GM18508 (cell line): ENCODE data around the gene HYI.
"Not testable (repeated sequence)": the region's sequence is repeated elsewhere in the genome, so short reads cannot be mapped to it uniquely, and the experiment has no call there.

ENCODE experiments used
- ATAC-seq: cut with Tn5 transposase; IDR thresholded peaks from one replicate; pipeline ENCODE4 v1.9.1; 2021; ENCODE audit warnings: moderate number of reproducible peaks; ENCODE audit not compliant: insufficient read depth, unreplicated experiment

HYI gene

DNA sequence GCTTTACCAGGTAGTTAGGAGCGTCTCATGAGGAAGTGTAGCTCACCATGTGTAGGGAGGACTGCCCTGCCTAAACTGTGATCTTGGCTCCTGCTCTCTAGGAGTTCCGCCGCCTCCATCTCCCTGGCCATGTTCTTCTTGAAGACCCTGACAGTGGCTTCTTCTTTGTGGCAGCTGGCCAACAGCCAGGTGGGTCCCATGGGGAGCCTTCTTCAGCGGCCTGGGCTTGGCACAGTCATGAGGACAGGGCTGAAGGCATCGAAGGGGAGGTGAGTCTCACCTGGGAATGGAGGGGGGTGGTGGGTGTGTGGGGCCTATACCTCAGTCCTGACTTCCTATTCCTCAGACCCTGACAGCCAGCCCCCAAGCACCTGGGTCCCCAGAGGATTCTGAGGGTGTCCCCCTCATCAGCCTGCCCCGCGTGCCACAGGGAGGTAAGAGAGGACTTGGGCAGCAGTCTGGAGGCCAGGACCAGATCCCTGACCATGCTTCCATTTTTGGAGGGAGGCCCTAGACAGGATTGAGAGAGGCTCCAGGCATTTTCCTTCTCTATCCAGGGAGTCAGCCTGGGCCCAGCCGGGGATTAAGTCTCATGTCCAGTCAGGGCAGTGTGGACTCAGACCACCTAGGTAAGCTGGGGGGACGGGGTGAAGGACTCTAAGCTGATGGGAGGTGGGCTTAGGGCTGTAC lies 21.4 kb downstream of the HYI start:
- no peak for ATAC-seq

DNA sequence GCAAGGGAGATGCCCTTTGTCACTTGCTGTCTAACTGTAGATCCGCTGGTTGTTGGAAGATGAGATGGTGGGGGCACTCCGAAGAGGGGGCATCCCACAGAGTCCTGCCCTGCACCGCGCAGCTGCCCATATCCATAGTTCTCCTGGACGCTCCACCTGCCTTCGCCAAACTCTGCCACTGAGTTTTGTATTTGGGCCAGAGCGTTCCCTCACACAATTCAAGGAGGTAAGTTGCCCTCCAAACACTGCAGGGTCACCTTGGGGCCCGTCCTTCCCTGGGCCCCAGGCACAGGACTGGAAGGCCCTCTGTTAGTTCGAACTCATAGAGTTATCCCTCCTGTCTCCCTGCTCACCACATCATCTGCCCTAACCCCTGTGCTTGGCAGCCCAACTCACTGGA lies 22.1 kb downstream of the HYI start:
- ATAC-seq: no peak

DNA sequence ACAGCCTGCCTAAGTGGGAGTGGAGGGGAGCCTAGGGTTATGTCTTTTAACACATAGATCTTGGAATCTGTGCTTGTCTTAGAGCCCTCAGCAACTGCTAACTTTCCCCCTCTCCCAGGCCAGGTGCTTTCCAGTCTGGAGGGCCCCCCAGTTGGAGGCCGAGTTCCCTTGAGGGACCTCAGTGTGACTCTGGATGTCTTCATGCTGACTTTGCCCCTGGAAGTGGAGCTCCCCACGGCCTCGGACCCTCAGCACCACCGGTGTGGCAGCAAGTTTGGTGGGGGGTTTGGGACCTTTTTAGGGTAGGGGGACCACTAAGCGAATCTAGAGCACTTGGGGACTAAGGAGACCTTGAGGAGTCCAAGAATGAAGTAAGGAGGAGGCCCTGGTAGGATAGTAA lies 22.9 kb downstream of the HYI start:
- ATAC-seq: no peak

DNA sequence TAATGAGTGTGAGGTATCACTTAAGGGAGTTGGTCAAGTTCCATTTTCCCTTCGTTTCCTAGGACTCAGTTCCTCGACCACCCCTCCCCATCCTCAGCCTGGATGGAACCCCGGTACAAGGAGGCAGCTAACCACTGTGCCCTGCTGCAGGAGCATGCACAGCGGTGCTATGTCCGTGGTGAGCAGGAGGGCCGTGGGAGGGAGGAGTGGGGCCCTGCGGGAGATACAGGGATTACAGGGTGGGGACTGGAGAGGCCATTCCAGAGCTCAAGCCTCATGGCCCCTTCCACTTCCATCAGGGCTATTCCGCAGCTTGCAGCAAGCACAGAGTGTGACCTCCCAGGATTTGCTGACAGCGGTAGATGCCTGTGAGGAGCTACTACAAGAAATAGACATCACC lies 25.8 kb downstream of the HYI start:
- ATAC-seq: no peak

DNA sequence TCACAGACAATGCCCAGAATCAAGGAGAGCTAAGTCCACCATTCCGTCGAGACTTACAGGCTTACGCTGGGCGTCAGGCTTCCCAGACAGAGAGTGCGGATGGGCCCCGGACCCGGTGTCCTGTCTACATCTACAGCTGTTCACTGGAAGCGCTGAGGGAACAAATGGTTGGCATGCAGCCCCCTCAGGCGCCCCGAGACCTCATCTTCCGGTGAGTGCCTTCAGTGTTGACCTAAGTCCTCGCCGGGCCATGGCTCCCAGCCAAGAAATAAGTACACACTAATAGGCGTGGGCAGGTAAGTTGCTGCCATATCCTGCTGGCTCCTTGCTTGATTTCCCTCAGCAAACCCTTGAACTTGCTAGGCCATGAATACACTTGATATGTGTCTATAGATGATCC lies 26.2 kb downstream of the HYI start:
- ATAC-seq: no peak

DNA sequence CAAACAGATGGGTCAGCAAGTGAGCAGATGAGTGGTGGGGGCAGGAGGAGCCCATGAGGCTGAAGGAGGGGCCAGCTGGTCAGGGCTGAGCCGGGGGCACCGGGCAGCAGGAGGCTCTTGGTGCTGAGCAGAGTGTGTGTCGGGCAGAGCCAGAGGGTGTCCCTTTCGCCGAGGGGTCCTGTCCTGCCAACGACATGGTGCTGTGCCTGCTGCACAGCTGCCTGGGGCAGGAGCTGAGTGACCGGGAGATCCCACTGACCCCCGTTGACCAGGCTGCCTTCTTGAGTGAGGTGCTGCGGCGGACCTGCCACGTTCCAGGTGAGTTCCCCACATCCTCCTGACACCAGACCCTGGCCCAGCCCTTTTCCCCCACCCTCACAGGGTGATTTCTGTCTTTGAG lies 27.5 kb downstream of the HYI start:
- no peak for ATAC-seq

DNA sequence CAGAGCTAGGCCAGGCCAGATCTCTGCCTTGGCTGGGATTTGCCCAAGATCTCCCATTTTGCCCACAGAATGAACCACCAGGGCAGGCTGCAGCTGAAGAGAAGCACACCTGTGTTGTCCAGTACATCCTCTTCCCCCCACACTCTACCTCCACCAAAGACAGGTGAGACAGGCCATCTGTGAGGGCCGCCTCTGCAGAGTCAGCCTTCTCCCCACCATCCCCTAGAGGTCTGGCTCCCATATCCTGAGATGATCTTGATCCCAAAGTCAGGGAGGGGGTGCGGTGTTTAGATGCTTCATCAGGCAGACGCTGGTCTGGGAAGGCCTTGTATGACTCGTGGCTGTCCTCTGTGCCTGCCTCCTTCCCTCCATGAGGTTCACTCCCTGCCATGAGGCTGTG lies 28.7 kb downstream of the HYI start:
- ATAC-seq: no peak

DNA sequence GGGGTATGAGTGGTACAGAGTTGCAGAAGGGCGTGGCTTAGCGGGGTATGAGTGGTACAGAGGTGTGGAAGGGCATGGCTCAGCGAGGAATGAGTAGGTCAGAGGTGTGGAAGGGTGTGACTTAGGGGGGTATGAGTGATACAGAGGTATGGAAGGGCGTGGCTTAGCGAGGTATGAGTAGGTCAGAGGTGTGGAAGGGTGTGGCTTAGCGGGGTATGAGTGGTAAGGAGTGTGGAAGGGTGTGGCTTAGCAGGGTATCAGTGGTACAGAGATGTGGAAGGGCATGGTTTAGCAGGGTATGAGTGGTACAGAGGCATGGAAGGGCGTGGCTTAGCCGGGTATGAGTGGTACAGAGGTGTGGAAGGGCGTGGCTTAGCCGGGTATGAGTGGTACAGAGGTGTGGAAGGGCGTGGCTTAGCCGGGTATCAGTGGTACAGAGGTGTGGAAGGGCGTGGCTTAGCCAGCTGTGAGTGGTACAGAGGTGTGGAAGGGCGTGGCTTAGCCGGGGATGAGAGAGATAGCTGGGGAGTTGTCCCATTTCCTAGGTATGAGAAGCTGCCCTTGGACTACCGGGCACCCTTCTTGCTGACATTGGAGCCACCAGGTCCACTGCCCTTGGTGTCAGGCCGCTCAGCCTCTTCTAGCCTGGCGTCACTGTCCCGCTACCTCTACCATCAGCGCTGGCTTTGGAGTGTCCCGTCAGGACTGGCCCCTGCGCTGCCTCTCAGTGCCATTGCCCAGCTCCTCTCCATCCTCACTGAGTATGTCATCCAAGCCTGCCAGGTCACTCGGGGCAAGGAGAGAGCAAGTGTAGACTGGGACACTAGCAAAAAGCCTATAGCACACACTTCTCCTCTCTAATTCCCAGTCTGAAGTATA lies 29.8 kb downstream of the HYI start:
- ATAC-seq: no peak

DNA sequence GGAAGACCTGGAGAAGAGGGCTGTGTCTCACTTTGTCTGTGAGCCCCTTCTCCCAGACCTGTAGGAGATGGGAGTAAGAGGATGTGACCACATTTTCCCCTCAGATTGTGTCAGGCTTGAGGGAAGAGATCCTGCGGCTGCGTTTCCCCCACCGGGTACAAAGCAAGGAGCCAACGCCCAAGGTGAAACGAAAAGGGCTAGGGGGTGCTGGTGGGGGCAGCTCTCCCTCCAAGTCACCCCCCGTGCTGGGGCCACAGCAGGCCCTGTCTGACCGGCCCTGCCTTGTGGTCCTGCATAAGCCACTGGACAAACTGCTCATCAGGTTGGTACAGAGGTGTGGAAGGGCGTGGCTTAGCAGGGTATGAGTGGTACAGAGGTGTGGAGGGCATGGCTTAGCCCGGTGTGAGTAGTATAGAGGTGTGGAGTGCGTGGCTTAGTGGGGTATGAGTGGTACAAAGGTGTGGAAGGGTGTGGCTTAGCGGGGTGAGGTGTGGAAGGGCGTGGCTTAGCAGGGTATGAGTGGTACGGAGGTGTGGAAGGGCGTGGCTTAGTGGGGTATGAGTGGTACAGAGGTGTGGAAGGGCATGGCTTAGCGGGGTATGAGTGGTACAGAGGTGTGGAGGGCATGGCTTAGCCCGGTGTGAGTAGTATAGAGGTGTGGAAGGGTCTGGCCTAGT lies 30.6 kb downstream of the HYI start:
- ATAC-seq: no peak

DNA sequence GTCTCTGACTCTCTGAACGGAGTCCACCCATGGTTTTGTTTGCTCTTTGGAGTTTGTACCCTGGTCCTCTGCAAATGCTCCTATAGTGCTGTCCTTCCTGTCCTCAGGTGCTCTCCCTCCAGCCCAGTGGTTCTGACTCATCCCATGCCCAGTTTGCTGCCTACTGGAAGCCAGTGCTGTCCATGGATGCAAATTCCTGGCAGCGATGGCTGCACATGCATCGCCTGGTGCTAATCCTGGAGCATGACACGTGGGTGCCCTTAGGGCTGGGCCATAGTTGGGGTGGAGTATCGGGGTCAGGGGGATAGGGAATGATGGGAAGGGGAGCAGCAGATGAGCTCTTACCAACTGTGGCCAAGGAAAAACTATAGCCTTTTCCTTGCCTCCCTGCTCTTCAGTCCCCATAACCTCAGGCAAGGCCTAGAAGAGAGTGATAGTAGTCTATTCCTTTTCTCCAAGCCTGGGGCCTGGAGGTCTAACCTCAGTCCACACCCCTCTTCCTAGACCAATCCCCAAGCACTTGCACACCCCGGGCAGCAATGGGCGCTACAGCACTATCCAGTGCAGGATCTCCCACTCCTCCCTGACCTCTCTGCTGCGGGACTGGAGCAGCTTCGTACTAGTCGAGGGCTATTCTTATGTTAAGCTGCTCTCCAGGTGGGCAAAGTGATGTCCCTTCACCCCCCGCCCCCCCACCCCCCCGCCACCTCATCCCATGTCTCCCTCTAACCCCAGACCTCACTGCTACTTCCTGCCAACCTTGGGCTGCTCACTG lies 31.6 kb downstream of the HYI start:
- ATAC-seq: no peak

DNA sequence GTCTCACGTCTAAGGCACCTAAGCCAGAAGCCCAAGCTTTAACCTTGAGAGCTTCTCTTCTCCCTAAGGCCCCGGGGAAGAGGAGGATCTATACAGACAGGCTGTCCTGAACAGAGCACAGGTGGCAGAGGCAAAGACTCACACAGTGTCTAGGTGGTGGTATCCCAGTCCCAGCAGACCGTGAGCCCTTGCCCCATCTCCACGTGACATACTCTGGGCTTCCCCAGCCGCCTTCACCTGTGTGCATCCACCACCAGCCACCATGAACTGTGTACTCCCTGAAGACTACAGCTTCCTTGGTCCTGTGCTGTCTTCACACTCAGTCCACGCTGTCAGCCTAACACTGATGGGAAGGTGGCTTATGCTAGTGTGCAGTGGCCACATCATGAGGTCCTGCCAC lies 32.3 kb downstream of the HYI start:
- ATAC-seq: no peak

DNA sequence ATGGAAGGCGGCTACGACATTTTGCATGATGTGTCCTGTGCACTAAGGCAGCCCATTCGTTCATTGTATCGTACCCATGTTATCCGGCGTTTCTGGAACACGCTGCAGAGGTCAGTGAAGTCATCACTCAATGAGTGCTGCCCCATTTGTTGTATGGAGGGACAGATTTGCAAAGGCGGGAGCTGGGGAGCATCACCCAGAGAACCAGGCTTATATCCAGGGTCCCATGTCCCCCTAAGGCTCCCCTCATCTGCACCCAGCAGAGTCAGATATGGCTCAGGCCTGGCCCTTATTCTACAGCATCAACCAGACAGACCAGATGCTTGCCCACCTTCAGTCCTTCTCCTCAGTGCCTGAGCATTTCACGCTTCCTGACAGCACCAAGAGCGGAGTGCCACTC lies 32.9 kb downstream of the HYI start:
- no peak for ATAC-seq

DNA sequence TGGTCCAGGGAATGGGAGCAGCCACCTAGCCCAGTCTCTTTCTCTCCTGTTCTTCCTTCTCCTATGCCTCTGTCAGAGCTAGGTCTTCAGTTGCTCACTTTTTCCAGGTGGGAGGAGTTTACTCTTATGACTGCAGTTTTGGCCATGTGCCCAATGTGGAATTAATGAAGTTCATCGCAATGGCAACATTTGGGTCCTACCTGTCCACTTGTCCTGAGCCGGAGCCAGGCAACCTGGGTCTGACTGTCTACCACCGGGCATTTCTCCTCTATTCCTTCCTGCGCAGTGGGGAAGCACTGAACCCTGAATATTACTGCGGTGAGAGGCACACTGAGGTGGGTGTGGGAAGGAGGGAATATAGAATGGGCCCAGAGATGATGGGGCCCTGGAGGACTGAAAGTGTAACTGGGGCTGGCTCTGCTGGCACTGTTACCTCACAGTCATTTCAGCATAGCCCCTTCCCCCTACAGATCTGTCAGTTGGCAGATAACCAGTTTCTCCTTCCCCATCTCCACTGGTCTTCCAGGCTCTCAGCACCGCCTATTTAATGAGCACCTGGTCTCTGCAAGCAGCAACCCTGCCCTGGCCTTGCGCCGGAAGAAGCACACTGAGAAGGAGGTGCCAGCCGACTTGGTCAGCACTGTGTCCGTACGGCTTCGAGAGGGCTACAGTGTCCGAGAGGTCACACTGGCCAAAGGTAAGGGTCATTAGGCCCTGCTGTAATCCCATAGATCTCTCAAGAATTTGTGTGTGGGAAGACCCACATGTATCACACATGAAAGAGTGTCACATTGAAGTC lies 33.9 kb downstream of the HYI start:
- no peak for ATAC-seq

DNA sequence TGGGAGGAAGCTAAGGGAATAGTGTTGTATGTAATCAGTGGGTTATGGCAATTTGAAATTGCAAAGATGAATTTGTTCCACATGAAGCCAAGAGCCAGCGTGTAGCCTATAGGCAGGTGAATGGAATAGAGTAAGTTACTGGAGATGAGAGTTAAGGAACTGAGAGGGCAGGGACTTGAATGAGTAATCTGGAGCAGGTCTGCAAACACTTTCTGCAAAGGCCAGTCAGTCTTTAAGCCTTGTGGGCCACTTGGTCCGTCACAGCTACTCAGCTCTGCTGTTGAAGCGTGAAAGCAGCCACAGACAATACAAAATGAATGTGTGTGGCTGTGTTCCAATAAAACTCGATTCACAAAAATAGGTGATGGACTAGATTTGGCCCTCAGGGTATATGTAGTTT lies 34.9 kb downstream of the HYI start:
- ATAC-seq: no peak

DNA sequence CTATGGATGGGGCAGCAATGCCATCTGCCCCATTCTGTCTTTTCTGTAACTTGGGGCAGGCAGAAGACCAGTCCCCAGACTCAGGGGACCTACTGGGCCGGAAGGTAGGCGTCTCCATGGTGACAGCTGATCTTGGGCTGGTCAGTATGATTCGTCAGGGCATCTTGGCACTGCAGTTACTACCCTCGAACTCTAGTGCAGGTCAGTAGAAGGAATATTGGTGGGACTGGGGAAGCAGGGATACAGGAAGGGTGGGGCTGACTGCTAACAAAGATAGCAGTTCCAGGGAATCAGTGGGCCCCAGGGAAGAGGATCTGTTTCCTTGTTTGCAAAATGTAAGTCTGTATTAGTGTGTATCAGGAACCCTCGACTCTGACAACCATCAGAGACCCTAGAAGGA lies 37.8 kb downstream of the HYI start:
- no peak for ATAC-seq

DNA sequence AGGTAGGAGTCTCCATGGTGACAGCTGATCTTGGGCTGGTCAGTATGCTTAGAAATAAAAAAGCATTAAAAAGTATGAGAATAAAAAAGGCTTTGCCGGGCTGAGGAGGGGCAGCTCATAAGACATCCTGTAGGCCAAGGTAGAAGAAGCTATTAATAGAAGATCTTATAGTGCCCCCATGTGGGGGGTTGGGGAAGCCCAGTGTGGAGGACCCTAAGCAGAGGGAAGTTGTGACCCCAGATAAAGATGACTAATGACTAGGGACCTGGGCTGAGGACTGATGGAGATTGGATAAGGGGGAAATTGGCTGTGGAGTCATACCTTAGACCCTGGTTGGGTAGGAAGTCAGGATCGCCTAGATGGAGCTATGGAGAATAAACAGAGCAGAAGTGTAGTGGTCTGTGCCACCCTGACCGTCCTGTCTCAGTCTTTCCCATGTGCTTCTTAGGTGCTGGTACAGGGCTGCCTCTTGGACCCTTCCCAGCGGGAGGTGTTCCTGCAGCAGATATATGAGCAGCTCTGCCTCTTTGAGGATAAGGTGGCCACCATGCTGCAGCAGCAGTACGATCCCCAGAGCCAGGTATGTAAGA lies 39.0 kb downstream of the HYI start:
- ATAC-seq: no peak

DNA sequence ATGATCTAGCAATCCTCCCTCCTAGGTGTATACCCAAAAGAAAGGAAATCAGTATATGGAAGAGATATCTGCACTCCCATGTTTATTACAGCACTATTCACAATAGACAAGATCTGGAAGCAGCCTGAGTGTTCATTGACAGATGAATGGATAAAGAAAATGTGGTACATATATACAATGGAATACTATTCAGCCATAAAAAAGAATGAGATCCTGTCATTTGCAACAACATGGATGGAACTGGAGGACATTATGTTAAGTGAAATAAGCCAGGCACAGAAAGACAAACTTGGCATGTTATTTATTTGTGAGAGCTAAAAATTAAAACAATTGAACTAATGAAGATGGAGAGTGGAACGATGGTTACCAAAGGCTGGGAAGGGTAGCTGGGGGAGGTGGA lies 40.3 kb downstream of the HYI start:
- not testable (repeated sequence) for ATAC-seq

DNA sequence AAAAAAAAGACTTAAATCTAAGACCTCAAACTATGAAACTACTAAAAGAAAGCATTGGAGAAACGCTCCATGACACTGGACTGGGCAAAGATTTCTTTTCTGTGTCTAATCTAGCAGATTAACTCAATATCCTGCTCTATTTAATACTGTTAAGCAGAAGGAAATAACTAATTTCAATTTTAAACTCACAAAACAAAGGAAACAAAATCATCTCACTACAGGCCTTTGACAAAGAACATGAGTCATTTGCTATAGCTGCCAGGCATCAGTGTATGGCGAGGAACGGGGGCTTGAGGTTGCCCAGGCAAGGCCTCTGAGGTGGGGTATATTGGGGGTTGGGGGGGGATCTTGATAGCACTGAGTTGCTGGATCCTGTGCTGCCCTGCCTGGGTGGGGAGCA lies 43.2 kb downstream of the HYI start:
- no peak for ATAC-seq

DNA sequence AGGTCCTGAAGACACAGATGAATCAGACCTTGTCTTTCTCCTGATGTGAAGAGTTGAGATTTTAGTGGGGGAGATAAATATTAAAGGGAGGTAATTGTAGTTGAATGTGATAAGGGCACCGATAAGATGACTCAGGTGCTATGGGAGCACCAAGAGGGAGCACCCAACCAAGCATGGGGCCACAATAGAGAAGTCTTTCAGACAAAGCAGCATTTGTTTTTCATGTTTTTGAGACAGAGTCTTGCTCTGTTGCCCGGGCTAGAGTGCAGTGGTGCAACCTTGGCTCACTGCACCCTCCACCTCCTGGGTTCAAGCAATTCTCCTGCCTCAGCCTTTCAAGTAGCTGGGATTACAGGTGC lies 47.9 kb downstream of the HYI start:
- ATAC-seq: no peak
